Lower lobe of right lung (tissue), 2 donors: ENCODE results near the gene TTC7B. TPM values are rescaled to one million over a fixed set of nuclear protein-coding genes. Genes with fewer than 3 reads are reported as not detected.

ENCODE experiments used
- ATAC-seq, 2 donors: fragments of 200-7000 bp; cut with Tn5 transposase; one replicate each; pipeline ENCODE4 v1.9.1; 2020 to 2022; ENCODE audit warnings: mild to moderate bottlenecking in 2 of 2, moderate library complexity in 2 of 2
- DNase-seq: peaks from one replicate; pipeline ENCODE4 v3.0.0-alpha.2; 2020
- H3K27ac ChIP-seq: fragments of 200-600 bp; one replicate; pipeline ENCODE4 v1.8.0; 2022
- H3K27me3 ChIP-seq: fragments of 200-600 bp; one replicate; pipeline ENCODE4 v1.8.0; 2022; ENCODE audit warnings: low read depth
- H3K36me3 ChIP-seq: fragments of 200-600 bp; one replicate; pipeline ENCODE4 v1.8.0; 2022; ENCODE audit warnings: mild to moderate bottlenecking
- H3K4me1 ChIP-seq: fragments of 200-600 bp; one replicate; pipeline ENCODE4 v1.8.0; 2022
- H3K4me3 ChIP-seq: fragments of 200-600 bp; one replicate; pipeline ENCODE4 v1.8.0; 2022; ENCODE audit warnings: mild to moderate bottlenecking
- H3K9me3 ChIP-seq: fragments of 200-600 bp; one replicate; pipeline ENCODE4 v1.8.0; 2022
- CTCF ChIP-seq: fragments of 200-600 bp; IDR thresholded peaks from one replicate; pipeline ENCODE4 v1.8.0; 2022; ENCODE audit warnings: antibody characterized with exemption, mild to moderate bottlenecking
- intact Hi-C: fragments of 100-400 bp; cut with DNase I; formaldehyde crosslinking; loops from one replicate; pipeline ENCODE4 v1.11.0; 2022
- total RNA-seq: library from RNA; stranded (reverse); fragmentation: NEBNext Ultra II Directional; extraction: Animal tissue kit (Norgen Biotek cat#: 25700); gene quantifications from one replicate; pipeline ENCODE4 v1.2.1, GENCODE V29; 2021
- donor health status: DM: no; HTN: yes; CAD: no; lungs with severe emphysema.

The TTC7B gene
- total RNA-seq, 1 donor from 2014 or later: 54.1 TPM

GRCh38 chr14:90505531-90505930, 310.7 kb downstream of the TTC7B start:
- TF ChIP-seq CTCF: no peak
- no peak overlapping the region for H3K27ac ChIP-seq
- intact Hi-C loops: no loop called here
- DNase-seq (no peak), ATAC-seq (no peak)
- no peaks in the 10 kb centered on the region for H3K27me3 ChIP-seq
- H3K4me1 ChIP-seq: no peaks in the 10 kb centered on the region
- H3K9me3 ChIP-seq: no peaks in the 10 kb centered on the region
- H3K36me3 ChIP-seq: no peaks in the 10 kb centered on the region
- no peak overlapping the region for H3K4me3 ChIP-seq

- DNase-seq (no peak), ATAC-seq (no peak)
- H3K4me3 ChIP-seq: no peak overlapping the region
- H3K9me3 ChIP-seq: no peaks in the 10 kb centered on the region
- no peak for TF ChIP-seq CTCF
- H3K27me3 ChIP-seq: no peaks in the 10 kb centered on the region
- H3K27ac ChIP-seq: no peak overlapping the region
- intact Hi-C loops: no loop called here
- no peaks in the 10 kb centered on the region for H3K4me1 ChIP-seq
- H3K36me3 ChIP-seq: no peaks in the 10 kb centered on the region
These were observed 311.6 kb downstream of the TTC7B start for GRCh38 chr14:90504643-90505042.

- no peaks in the 10 kb centered on the region for H3K9me3 ChIP-seq
- no peaks in the 10 kb centered on the region for H3K27me3 ChIP-seq
- no peaks in the 10 kb centered on the region for H3K4me1 ChIP-seq
- intact Hi-C loops: no loop called here
- H3K36me3 ChIP-seq: no peaks in the 10 kb centered on the region
- no peak for DNase-seq
- no peak overlapping the region for H3K27ac ChIP-seq
- ATAC-seq: no peak
- H3K4me3 ChIP-seq: no peak overlapping the region
- no peak for TF ChIP-seq CTCF
These were observed 312.6 kb downstream of the TTC7B start for GRCh38 chr14:90503582-90503981.

GRCh38 chr14:90502760-90503159, 313.5 kb downstream of the TTC7B start:
- no peak overlapping the region for H3K4me3 ChIP-seq
- H3K36me3 ChIP-seq: no peaks in the 10 kb centered on the region
- no peak for TF ChIP-seq CTCF
- DNase-seq (no peak), ATAC-seq (no peak)
- intact Hi-C loops: no loop called here
- H3K9me3 ChIP-seq: no peaks in the 10 kb centered on the region
- H3K4me1 ChIP-seq: no peaks in the 10 kb centered on the region
- no peaks in the 10 kb centered on the region for H3K27me3 ChIP-seq
- H3K27ac ChIP-seq: no peak overlapping the region

GRCh38 chr14:90500665-90501370, 315.4 kb downstream of the TTC7B start:
- Histone ChIP-seq H3K4me3 (no peak overlapping the region), H3K4me1 (no peaks in the 10 kb centered on the region), H3K27me3 (no peaks in the 10 kb centered on the region), H3K27ac (no peak overlapping the region), H3K36me3 (no peaks in the 10 kb centered on the region), H3K9me3 (no peaks in the 10 kb centered on the region)
- intact Hi-C loops: no loop called here
- DNase-seq (no peak), ATAC-seq (peak; percentile 23 to 46)
- TF ChIP-seq CTCF: no peak
